PFSK-1 (cell line): ENCODE measurements around the gene TPGS1.

ENCODE experiments used
- POLR2AphosphoS5 ChIP-seq: IDR thresholded peaks from 2 replicates; pipeline ENCODE4 v1.6.1; 2012; ENCODE audit warnings: low read depth, mild to moderate bottlenecking, control low read depth, low read length, moderate library complexity
- SIN3A ChIP-seq: IDR thresholded peaks from 2 replicates; pipeline ENCODE4 v1.6.1; 2012; ENCODE audit warnings: mild to moderate bottlenecking, low read length, moderate library complexity, borderline replicate concordance; ENCODE audit not compliant: insufficient read depth
- TAF1 ChIP-seq: IDR thresholded peaks from 2 replicates; pipeline ENCODE4 v1.6.1; 2012; ENCODE audit warnings: low read length, control low read depth, borderline replicate concordance; ENCODE audit not compliant: insufficient read depth
- TF ChIP-seq, protein P1 (sequence below), 2 experiments: IDR thresholded peaks; 2 replicates each; pipeline versions ENCODE4 v1.6.1 to v1.8.0; 2011 to 2012; ENCODE audit warnings: low read depth in 2 of 2, low read length in 2 of 2, control low read depth in 1 of 2, inconsistent platforms in 1 of 2, mild to moderate bottlenecking in 1 of 2, moderate library complexity in 1 of 2; ENCODE audit not compliant: insufficient read depth in 1 of 2

DNA sequence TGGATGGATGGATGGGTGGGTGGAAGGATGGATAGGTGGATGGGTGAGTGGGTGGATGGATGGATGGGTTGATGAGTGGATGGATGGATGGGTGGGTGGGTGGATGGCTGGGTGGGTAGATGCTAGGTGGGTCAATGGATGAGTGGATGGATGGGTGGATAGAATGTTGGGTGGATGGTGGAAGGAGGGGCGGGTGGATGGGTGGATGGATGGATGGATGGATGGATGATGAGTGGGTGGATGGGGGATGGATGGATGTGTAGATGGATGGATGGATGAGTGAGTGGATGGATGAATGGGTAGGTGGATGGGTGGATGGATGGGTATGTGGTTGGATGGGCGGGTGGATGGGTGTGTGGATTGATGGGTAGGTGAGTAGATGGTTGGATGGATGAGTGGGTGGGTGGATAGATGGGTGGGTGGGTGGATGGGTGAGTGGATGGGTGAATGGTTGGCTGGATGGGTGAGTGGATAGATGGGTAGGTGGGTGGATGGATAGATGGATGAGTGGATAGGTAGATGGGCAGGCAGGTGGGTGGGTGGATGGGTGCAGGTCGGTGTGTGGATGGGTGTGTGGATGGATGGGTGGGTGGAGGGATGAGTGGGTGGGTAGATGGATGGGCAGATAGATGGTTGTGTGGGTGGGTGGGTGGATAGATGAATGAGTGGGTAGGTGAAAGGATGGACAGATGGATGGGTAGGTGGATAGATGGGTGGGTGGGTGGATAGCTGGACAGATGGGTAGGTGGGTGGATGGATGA lies 42.1 kb upstream of the TPGS1 start:
- TF ChIP-seq POLR2AphosphoS5: no peak
- TF ChIP-seq, protein P1, sequence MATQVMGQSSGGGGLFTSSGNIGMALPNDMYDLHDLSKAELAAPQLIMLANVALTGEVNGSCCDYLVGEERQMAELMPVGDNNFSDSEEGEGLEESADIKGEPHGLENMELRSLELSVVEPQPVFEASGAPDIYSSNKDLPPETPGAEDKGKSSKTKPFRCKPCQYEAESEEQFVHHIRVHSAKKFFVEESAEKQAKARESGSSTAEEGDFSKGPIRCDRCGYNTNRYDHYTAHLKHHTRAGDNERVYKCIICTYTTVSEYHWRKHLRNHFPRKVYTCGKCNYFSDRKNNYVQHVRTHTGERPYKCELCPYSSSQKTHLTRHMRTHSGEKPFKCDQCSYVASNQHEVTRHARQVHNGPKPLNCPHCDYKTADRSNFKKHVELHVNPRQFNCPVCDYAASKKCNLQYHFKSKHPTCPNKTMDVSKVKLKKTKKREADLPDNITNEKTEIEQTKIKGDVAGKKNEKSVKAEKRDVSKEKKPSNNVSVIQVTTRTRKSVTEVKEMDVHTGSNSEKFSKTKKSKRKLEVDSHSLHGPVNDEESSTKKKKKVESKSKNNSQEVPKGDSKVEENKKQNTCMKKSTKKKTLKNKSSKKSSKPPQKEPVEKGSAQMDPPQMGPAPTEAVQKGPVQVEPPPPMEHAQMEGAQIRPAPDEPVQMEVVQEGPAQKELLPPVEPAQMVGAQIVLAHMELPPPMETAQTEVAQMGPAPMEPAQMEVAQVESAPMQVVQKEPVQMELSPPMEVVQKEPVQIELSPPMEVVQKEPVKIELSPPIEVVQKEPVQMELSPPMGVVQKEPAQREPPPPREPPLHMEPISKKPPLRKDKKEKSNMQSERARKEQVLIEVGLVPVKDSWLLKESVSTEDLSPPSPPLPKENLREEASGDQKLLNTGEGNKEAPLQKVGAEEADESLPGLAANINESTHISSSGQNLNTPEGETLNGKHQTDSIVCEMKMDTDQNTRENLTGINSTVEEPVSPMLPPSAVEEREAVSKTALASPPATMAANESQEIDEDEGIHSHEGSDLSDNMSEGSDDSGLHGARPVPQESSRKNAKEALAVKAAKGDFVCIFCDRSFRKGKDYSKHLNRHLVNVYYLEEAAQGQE (IDR thresholded peaks at IDR 0.05; ENCODE audit: insufficient read depth in 1 of 2, low read depth in 2 of 2, low read length in 2 of 2): no peak
- no peak for TF ChIP-seq TAF1
- TF ChIP-seq SIN3A: no peak
